Spleen (tissue), 13 donors: ENCODE measurements around the gene DGKB. TPM values are rescaled to one million over a fixed set of nuclear protein-coding genes. Genes with fewer than 3 reads are reported as not detected.

Experiments
- DNase-seq: peaks from one replicate; pipeline ENCODE4 v3.0.0-alpha.2; 2020
- H3K27ac ChIP-seq, 8 donors: fragments of 200-600 bp; sonication (generic) in 7 of 8; 1 replicate in 4 of 8; 2 replicates in 4 of 8; pipeline versions ENCODE4 v1.5.0 to v1.8.0; 2016 to 2021; ENCODE audit warnings: inconsistent platforms in 4 of 8, mild to moderate bottlenecking in 4 of 8, moderate library complexity in 1 of 8
- H3K27me3 ChIP-seq, 7 donors: fragments of 200-600 bp; sonication (generic) in 6 of 7; replicated peaks in 1 of 7; 1 replicate in 4 of 7; 2 replicates in 3 of 7; pipeline versions ENCODE4 v1.5.0 to v1.8.0; 2016 to 2021; ENCODE audit warnings: inconsistent platforms in 3 of 7, mild to moderate bottlenecking in 1 of 7
- H3K36me3 ChIP-seq, 6 donors: fragments of 200-600 bp; sonication (generic) in 5 of 6; 1 replicate in 4 of 6; 2 replicates in 2 of 6; pipeline versions ENCODE4 v1.5.0 to v1.8.0; 2016 to 2021; ENCODE audit warnings: inconsistent platforms in 2 of 6
- H3K4me1 ChIP-seq, 6 donors: fragments of 200-600 bp; sonication (generic) in 5 of 6; 1 replicate in 3 of 6; 2 replicates in 3 of 6; pipeline versions ENCODE4 v1.5.0 to v1.8.0; 2016 to 2021; ENCODE audit warnings: inconsistent platforms in 3 of 6
- H3K4me3 ChIP-seq, 8 donors: fragments of 200-600 bp; sonication (generic) in 7 of 8; 1 replicate in 4 of 8; 2 replicates in 4 of 8; pipeline versions ENCODE4 v1.5.0 to v1.8.0; 2016 to 2021; ENCODE audit warnings: inconsistent platforms in 4 of 8, mild to moderate bottlenecking in 4 of 8, moderate library complexity in 2 of 8
- H3K9me3 ChIP-seq, 8 donors: fragments of 200-600 bp; sonication (generic) in 7 of 8; 1 replicate in 4 of 8; 2 replicates in 4 of 8; pipeline versions ENCODE4 v1.5.0 to v1.8.0; 2016 to 2021; ENCODE audit warnings: inconsistent platforms in 4 of 8
- CTCF ChIP-seq, 11 experiments: fragments of 200-600 bp in 7 of 11; fragments of 450-650 bp in 4 of 11; sonication (generic) in 4 of 11; IDR thresholded peaks in 8 of 11; conservative IDR thresholded peaks in 3 of 11; 1 replicate in 7 of 11; 2 replicates in 4 of 11; pipeline versions ENCODE4 v1.4.0 to v1.8.0; 2016 to 2021; ENCODE audit warnings: antibody characterized with exemption in 11 of 11, inconsistent platforms in 4 of 11, mild to moderate bottlenecking in 1 of 11
- POLR2A ChIP-seq, 3 donors: fragments of 450-650 bp; IDR thresholded peaks; one replicate each; pipeline ENCODE4 v1.5.1; 2017; ENCODE audit warnings: antibody characterized with exemption in 3 of 3, mild to moderate bottlenecking in 1 of 3
- POLR2AphosphoS5 ChIP-seq, 3 donors: sonication (generic); formaldehyde crosslinking; IDR thresholded peaks; one replicate each; pipeline ENCODE4 v1.5.1; 2017; ENCODE audit warnings: antibody characterized with exemption in 3 of 3
- WGBS, 5 donors: extraction: QIAGEN DNeasy Blood & Tissue Kit in 3 of 5; methylation state at CpG; one replicate each; pipeline versions ENCODE4 v1.1.5 to v1.1.7; 2013 to 2018; 5-methylcytosine and 5-hydroxymethylcytosine counted together
- intact Hi-C: fragments of 100-400 bp; cut with DNase I; formaldehyde crosslinking; loops from one replicate; pipeline ENCODE4 v1.15.0; 2023; ENCODE audit warnings: low total_unique reads
- long read RNA-seq, 2 donors: transcript quantifications; one replicate each; lab custom pipeline, GENCODE V29; 2026
- polyA plus RNA-seq, 3 donors: library from polyadenylated mRNA; stranded (reverse); fragments of 200-250 nt; gene quantifications; one replicate each; pipeline ENCODE4 v1.2.1, GENCODE V29; 2013
- total RNA-seq, 7 donors: library from RNA; depleted of rRNA in 3 of 7; stranded (reverse); fragments of >200 nt in 3 of 7; fragmentation: NEBNext Ultra II Directional in 4 of 7; extraction: Animal tissue kit (Norgen Biotek cat#: 25700) in 4 of 7; gene quantifications; one replicate each; pipeline versions ENCODE4 v1.1.0 to v1.2.1, GENCODE V29; 2016 to 2021
- donor health status: healthy with polysubstance abuse.
- donor health status: DM: no; HTN: no; CAD: no; lungs with moderate emphysema.
- donor health status: DM: no; HTN: no; CAD: no.
- donor health status: Bipolar disorder and iron deficiency.
- donor health status: healthy.
- donor health status: DM: no; HTN: no; CAD: no.
- donor health status: DM: yes; HTN: yes; CAD: no.

DGKB gene
- under 1 TPM in 1 of 7 donors, not detected in 6; 0.26 TPM for total RNA-seq
- polyA plus RNA-seq: under 1 TPM; 0.02 to 0.03 (median 0.02) TPM
- long read RNA-seq, donor 1: 0 reads
- long read RNA-seq, donor 2: 0 reads

DNA sequence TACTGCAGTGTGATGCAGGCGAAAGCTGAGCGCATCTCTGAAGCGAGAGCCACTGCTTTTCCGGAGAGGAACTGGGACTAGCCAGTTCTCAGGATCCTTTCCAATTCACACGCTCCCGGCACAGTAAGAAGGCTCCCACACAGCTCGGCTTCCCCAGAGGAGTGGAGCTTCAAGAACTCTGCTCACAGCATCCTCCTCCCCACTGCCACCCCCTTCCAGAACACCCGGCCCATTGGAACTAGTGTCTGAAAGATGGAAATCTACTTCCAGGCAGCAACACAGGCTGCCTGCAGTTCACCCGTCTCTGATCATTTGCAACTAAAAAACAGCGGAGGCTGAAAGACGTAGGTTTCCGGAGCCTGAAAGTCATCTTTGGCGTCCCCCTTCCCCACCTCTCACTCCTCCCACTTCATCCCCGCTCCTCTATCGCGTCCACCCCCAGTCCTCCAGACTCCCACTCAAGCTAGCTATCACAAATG, at the start of gene DGKB:
Gene DGKB (minus strand): TSS at position 163 of the 479 bp plus-strand sequence.
- WGBS, 5 donors: 5 to 8% (median 5%) methylated on average over 16 of the region's 16 CpGs

DNA sequence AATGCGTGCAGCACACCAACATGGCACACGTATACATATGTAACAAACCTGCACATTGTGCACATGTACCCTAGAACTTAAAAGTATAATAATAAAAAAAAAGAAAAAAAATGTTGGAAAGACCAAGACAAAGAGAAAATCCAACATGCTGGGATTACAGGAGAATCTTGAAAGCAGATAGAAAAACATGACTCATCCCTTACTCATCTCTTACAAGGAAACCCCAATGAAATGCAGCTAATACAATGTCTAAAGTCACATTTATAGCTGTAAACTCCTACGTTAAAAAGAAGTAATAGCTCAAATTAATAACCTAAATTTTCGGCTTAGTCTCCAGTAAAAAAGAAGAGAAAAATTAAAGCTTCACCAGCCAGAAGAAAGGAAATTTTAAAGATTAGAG, 47.5 kb upstream of the DGKB start:
- H3K27ac ChIP-seq: no peak overlapping the region
- H3K27me3 ChIP-seq: no peaks in the 10 kb centered on the region
- intact Hi-C loops: no loop called here
- TF ChIP-seq POLR2AphosphoS5 (IDR thresholded peaks at IDR 0.05) (no peak), POLR2A (IDR thresholded peaks at IDR 0.05) (no peak), CTCF (IDR thresholded peaks at IDR 0.05 in 8 of 11, conservative IDR thresholded peaks at IDR 0.05 in 3 of 11) (no peak)
- H3K4me1 ChIP-seq: no peaks in the 10 kb centered on the region
- no peaks in the 10 kb centered on the region for H3K36me3 ChIP-seq
- 83 to 95% (median 88%) methylated on average over 4 of the region's 4 CpGs for WGBS, 5 donors
- H3K4me3 ChIP-seq: no peak overlapping the region
- no peak for DNase-seq
- peaks cover 0 to 4% (median 0%) of the 10 kb centered on the region in 8 donors for H3K9me3 ChIP-seq

More for the DNA sequence above, at the start of gene DGKB:
- Histone ChIP-seq H3K4me1 (no peaks in the 10 kb centered on the region), H3K27me3 (peaks cover 0 to 3% (median 0%) of the 10 kb centered on the region in 7 donors), H3K9me3 (no peaks in the 10 kb centered on the region), H3K36me3 (no peaks in the 10 kb centered on the region), H3K27ac (no peak within 1 kb of the TSS), H3K4me3 (peak within 1 kb of the TSS in 2 of 8 donors; percentile 14 to 38)
- intact Hi-C loops: no loop called here
- no peak for TF ChIP-seq POLR2AphosphoS5 (IDR thresholded peaks at IDR 0.05)
- no peak for TF ChIP-seq POLR2A (IDR thresholded peaks at IDR 0.05)
- TF ChIP-seq CTCF (IDR thresholded peaks at IDR 0.05 in 8 of 11, conservative IDR thresholded peaks at IDR 0.05 in 3 of 11): no peak
- peak; percentile 16 for DNase-seq

- intact Hi-C loops: no loop called here
- 59 to 84% (median 80%) methylated on average over 1 of the region's 1 CpG for WGBS, 5 donors
- H3K4me3 ChIP-seq: no peak overlapping the region
Observed at GRCh38 chr7:14938181-14938580, 35.6 kb upstream of the DGKB start.

DNA sequence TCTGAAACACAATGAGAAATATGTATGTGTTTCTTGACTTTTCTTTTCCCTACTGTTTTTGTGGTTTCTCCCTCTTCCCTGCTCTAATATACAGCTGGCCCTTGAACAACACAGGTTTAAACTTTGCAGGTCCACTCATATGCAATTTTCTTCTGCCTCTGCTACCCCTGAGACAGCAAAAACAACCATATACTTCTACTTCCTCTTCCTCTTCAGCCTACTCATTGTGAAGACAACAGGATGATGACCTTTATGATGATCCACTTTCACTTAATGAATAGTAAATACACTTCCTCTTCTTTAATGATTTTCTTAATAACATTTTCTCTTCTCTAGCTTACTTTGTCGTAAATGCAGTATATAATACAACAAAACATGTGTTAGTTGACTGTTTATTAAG, 35.0 kb upstream of the DGKB start:
- Histone ChIP-seq H3K9me3 (no peaks in the 10 kb centered on the region), H3K36me3 (no peaks in the 10 kb centered on the region), H3K27me3 (no peaks in the 10 kb centered on the region), H3K4me1 (no peaks in the 10 kb centered on the region), H3K4me3 (no peak overlapping the region), H3K27ac (no peak overlapping the region)
- WGBS, 5 donors: 54 to 84% (median 63%) methylated on average over 1 of the region's 1 CpG
- TF ChIP-seq POLR2A (IDR thresholded peaks at IDR 0.05) (no peak), POLR2AphosphoS5 (IDR thresholded peaks at IDR 0.05) (no peak), CTCF (IDR thresholded peaks at IDR 0.05 in 8 of 11, conservative IDR thresholded peaks at IDR 0.05 in 3 of 11) (no peak)
- no peak for DNase-seq
- intact Hi-C loops: no loop called here

More at GRCh38 chr7:14938181-14938580, 35.6 kb upstream of the DGKB start:
- H3K4me1 ChIP-seq: no peaks in the 10 kb centered on the region
- TF ChIP-seq POLR2A (IDR thresholded peaks at IDR 0.05) (no peak), POLR2AphosphoS5 (IDR thresholded peaks at IDR 0.05) (no peak), CTCF (IDR thresholded peaks at IDR 0.05 in 8 of 11, conservative IDR thresholded peaks at IDR 0.05 in 3 of 11) (no peak)
- no peaks in the 10 kb centered on the region for H3K27me3 ChIP-seq
- no peaks in the 10 kb centered on the region for H3K9me3 ChIP-seq
- no peak for DNase-seq
- no peak overlapping the region for H3K27ac ChIP-seq
- no peaks in the 10 kb centered on the region for H3K36me3 ChIP-seq
